Testis (tissue), 2 donors: ENCODE results near the gene EXOC4.

Source experiments
- CTCF ChIP-seq, 3 experiments: fragments of 450-650 bp in 2 of 3; fragments of 200-600 bp in 1 of 3; sonication (generic) in 1 of 3; IDR thresholded peaks; one replicate each; pipeline ENCODE4 v1.5.1; 2016 to 2019; ENCODE audit warnings: antibody characterized with exemption in 3 of 3, mild to moderate bottlenecking in 2 of 3, moderate library complexity in 1 of 3
- POLR2A ChIP-seq: fragments of 450-650 bp; IDR thresholded peaks from one replicate; pipeline ENCODE4 v1.6.1; 2017; ENCODE audit warnings: antibody characterized with exemption, mild to moderate bottlenecking, moderate library complexity

GRCh38 chr7:133539016-133539415 is 286.1 kb downstream of the EXOC4 start:
- TF ChIP-seq CTCF (IDR thresholded peaks at IDR 0.05) (no peak), POLR2A (no peak)
